ENCODE results near the gene AIP.
"Not testable (repeated sequence)": the region's sequence is repeated elsewhere in the genome, so short reads cannot be mapped to it uniquely, and the experiment has no call there.

DNA sequence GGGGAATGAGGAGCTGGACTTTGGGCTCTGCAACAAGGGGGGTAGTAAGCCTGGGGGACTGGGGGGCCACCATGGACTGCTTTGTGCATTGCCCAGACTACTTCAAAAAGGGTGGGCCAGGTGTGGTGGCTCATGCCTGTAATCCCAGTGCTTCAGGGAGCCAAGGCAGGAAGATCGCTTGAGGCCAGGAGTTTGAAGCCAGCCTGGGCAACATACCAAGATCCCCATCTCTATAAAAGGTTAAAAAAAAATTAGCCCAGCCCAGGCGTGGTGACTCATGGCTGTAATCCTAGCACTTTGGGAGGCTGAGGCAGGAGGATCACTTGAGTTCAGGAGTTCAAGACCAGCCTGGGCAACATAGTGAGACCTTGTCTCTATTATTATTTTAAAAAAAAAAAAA is 17.3 kb upstream of the AIP start:
- not testable (repeated sequence) for TF ChIP-seq POLR2A (IDR thresholded peaks at IDR 0.05; ENCODE audit: low read depth, low read length); TAF1 (IDR thresholded peaks at IDR 0.05; ENCODE audit: low read depth, low read length); PAX5 (IDR thresholded peaks at IDR 0.05; ENCODE audit: insufficient read depth, low read length, severe bottlenecking); POLR2AphosphoS5 (IDR thresholded peaks at IDR 0.05; ENCODE audit: low read depth, low read length)
